GM08714 (cell line): Measurements from ENCODE around the gene SLFN12.
"Not testable (repeated sequence)": the region's sequence is repeated elsewhere in the genome, so short reads cannot be mapped to it uniquely, and the experiment has no call there.

Experiments
- H3K4me3 ChIP-seq: fragments of 200-500 bp; sonication (Bioruptor generic); 2 replicates; pipeline ENCODE4 v1.5.1; 2014; ENCODE audit warnings: mild to moderate bottlenecking, low read length, inconsistent platforms
- ZNF274 ChIP-seq: IDR thresholded peaks from 2 replicates; pipeline ENCODE4 v1.6.1; 2012; ENCODE audit warnings: mild to moderate bottlenecking, low read depth, low read length

SLFN12 gene

DNA sequence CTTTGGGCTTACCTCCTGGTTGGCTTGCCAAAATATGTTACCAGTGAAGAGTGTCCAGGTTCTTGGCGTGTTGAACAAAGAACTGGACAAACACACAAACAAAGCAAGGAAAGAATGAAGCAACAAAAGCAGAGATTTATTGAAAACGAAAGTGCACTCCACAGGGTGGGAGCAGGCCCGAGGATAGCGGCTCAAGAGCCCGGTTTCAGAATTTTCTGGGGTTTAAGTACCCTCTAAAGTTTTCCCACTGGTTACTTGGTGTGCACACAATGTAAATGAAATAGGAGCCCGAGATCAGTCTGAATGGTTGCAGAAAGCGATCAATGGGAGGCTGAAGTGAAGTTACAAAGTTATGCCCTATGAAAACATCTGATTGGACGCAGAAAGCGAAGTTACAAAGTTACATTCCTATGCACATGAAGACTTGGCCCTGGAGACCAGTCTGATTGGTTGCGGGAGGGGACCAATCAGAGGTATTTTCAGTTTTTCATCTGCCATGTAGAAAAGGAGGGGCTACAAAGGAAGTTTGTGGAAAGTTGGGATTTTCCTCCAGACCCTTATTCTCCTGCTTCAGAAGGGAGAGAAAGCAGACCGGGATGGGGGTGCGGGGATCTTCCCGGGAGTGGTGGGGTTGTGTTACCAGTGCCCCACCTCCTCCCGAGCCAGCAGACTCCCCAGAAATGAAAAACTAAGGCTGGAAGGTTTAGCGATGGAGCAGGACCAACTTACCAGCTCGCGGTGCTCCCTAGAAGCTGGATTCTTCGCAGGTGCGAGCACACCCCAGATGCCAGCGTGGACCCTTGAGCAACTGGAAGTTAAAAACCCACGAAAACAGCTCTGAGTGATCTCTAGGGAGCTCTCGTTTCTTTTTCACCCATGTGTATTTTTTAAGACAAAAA lies at the start of gene SLFN12:
TSS of gene SLFN12 (minus strand) at position 325 of the 899 bp plus-strand sequence. CDS start 9,472 bp downstream, outside the sequence.
- TF ChIP-seq ZNF274: no peak
- H3K4me3 ChIP-seq: peak within 1 kb of the TSS; percentile 73

DNA sequence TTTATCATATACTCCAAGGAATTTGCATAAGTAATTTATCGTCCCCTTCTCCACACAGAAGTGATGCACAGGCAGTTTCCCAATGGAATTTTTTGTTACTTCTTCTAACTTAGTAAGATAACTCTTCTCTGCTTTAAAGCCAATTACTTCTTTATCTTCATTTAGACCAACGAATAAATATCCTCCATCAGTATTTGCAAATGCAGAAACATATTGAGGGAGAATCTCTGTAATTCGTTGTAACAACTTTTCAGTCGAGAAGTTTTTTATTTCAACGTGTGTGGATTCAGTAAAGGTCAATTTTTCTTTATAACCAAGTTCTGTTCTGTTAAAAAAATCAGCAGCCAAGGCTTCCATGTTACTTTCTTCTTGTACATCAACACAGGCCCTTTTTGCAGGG lies 47.0 kb upstream of the SLFN12 start:
- TF ChIP-seq ZNF274: no peak
- H3K4me3 ChIP-seq: no peak overlapping the region

- H3K4me3 ChIP-seq: no peak overlapping the region
- TF ChIP-seq ZNF274: no peak
Measured at GRCh38 chr17:35477248-35477647, 44.9 kb upstream of the SLFN12 start.

DNA sequence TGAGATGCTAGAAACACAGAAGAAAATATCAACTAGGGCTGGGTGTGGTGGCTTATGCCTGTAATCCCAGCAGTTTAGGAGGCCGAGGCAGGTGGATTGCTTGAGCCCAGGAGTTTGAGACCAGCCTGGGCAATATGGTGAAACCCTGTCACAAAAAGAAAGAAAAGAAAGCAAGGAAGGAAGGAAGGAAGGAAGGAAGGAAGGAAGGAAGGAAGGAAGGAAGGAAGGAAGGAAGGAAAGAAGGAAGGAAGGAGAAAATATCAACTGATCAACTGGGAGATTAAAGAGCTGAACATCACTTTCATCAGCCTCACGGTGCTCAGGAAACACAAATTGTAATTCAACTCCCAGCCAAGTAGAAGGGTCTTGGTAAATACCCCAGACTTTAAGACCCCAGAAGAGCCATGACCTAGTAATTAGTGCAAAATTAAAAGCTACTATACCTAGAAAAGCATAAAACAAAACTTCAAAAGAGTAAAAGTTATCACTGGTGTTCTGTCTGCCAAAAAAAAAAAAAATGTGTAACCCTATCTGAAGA lies 44.1 kb upstream of the SLFN12 start:
- no peak overlapping the region for H3K4me3 ChIP-seq
- no peak for TF ChIP-seq ZNF274

DNA sequence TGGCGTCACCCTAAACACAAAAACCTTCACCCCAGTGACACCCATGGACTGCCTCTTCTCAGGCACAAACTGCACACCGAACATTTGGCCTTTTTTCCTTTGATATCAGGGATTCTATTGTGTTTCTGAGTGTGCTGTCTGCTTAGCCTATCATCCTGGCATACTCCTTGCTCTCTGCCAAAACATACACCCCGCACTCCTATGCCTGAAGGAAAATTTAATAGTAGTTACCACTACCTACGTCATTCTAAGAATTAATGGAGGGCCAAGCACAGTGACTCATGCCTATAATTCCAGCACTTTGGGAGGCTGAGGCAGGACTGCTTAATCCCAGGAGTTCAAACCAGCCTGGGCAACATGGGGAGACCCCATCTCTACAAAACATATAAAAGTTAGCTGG lies 36.2 kb upstream of the SLFN12 start:
- TF ChIP-seq ZNF274: no peak
- no peak overlapping the region for H3K4me3 ChIP-seq

DNA sequence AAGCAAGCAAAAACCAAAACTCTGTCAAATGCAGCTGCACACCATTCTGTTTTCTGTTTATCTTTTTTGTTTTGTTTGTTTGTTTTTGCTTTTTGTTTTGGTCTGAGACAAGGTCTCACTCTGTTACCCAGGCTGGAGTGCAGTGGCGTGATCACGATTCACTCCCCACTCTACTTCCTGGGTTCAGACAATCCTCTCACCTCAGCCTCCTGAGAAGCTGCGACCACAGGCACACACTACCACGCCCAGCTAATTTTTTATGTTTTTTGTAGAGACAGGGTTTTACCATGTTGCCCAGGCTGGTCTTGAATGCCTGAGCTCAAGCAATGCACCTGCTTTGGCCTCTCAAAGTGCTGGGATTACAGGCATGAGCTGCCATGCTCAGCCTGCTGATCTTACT lies 35.5 kb upstream of the SLFN12 start:
- no peak for TF ChIP-seq ZNF274
- no peak overlapping the region for H3K4me3 ChIP-seq

- H3K4me3 ChIP-seq: peak overlapping the region; percentile 21; the same call in 1 of the 2 replicates
- TF ChIP-seq ZNF274: no peak
Measured at GRCh38 chr17:35460354-35460851, 28.1 kb upstream of the SLFN12 start.

DNA sequence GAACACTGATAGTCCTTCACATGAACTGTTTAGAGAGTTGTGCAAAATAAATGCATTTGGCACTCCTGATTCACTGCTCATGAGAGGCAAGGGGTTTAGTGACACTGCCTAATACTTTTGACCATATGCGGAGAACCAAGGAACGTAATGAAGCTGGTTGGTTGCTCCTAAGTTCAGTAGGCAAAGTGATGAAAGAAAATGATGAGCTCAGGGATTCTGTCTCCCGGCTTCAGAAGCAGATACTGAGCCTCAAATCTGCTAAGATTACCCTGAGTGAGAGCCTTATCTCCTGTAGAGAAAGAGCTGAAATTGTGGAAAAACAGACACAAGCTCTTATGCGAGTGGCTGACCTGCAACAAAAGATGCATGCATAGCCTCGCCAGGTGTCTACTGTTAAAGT lies 21.7 kb upstream of the SLFN12 start:
- H3K4me3 ChIP-seq: not testable (repeated sequence)

DNA sequence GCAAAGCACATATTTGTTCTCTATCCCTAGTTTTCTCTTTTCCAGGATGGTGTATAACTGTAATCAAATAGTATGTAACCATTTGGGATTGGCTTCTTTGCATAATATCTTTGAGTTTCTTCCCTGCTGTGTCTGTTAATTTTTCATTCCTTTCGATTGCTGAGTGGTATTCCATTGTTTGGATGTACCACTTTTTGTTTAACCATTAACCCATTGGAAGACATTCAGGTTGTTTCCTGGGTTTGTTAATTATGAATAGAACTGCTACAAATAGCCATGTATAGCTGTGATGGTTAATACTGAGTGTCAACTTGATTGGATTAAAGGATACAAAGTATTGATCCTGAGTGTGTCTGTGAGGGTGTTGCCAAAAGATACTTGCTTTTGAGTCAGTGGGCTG lies 20.9 kb upstream of the SLFN12 start:
- no peak overlapping the region for H3K4me3 ChIP-seq
- TF ChIP-seq ZNF274: no peak

GRCh38 chr17:35449371-35449931 lies 17.2 kb upstream of the SLFN12 start:
- H3K4me3 ChIP-seq: peak overlapping the region; percentile 75; the same call in 1 of the 2 replicates
- no peak for TF ChIP-seq ZNF274

- H3K4me3 ChIP-seq: peak overlapping the region; percentile 75; the same call in 1 of the 2 replicates
- no peak for TF ChIP-seq ZNF274
Measured at GRCh38 chr17:35448899-35449227, 16.6 kb upstream of the SLFN12 start.

DNA sequence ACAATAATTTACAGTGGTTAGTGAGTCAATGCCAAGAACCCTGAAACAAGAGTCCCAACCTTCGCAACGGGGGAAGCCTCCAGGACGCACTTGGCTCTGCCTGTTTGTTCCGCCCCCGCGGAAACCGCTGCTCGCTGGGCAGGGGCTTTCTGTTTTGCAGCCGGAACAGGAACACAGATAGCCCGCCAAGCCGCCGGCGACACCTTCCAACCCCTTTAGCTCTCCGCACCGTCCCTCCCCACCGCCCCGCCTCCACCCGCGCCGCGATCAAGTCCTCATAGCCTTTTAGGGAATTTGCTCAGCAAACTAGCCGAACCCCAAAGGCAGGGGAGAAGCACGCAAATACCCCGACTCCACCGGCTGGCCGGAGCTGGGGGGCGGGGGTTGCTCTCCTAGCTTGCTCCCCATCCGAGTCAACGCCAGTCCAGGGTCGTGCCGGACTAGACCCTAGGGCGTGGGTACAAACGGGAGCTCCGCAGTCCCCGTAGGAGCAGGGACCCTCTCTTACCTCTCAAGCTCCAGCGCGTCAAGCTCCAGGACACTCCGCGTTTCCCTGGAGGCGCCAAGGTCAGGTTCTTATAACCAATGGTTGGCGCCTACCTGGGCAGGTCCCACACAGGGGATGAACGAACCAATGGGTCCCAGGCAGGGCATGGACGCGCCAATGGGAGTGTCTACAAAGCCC lies 16.1 kb upstream of the SLFN12 start, which contains the start of gene SLFN13:
TSS of gene SLFN13 (minus strand) at position 553 of the 685 bp plus-strand sequence. CDS start 3,086 bp downstream, outside the sequence.
- TF ChIP-seq ZNF274: no peak
- H3K4me3 ChIP-seq: peak within 1 kb of the TSS; percentile 75

GRCh38 chr17:35447499-35447898 lies 15.2 kb upstream of the SLFN12 start:
- peak overlapping the region; percentile 75 for H3K4me3 ChIP-seq
- TF ChIP-seq ZNF274: no peak

GRCh38 chr17:35438433-35438832 lies 6.1 kb upstream of the SLFN12 start:
- H3K4me3 ChIP-seq: no peak overlapping the region
- TF ChIP-seq ZNF274: no peak
